Effector CD8-positive, alpha-beta T cell (primary cell): ENCODE results near the gene DGKD.

Source experiments
- DNase-seq: peaks from one replicate; lab custom pipeline; 2025; lab: John Stamatoyannopoulos, UW

The DGKD gene

DNA sequence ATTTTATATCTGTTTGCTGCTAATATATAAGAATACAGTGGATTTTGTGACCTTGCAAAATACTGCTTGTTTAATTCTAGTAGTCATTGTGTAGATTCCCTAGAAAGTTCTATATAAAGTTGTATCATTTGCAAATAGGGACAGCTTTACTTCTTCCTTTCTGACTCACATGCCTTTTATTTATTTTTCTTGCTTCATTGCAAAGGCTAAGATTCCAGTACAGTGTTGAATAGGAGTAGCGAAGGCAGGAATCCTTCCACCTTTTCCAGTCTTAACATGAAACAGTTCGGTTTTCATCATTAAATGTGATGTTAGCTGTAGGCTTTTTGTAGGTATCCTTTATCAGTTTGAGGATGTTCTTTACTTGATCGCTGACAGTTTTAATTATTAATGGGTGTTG is 58.1 kb downstream of the DGKD start:
- no peak for DNase-seq

DNA sequence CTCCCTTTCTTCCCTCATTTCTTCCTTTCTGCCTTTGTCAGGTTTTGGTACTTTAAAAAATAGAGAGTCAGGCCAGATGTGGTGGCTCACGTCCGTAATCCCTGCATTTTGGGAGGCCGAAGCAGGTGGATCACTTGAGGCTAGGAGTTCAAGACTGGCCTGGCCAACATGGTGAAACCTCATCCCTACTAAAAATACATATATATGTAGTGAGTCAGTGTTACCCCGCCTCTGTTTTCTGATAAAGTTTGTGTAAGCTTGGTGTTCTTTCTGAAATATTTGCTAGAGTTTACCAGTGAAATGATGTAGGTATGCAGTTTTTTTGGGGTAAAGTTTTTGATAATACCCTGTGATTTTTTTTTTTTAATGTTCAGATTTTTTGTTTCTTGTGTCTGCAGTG is 58.8 kb downstream of the DGKD start:
- no peak for DNase-seq

DNA sequence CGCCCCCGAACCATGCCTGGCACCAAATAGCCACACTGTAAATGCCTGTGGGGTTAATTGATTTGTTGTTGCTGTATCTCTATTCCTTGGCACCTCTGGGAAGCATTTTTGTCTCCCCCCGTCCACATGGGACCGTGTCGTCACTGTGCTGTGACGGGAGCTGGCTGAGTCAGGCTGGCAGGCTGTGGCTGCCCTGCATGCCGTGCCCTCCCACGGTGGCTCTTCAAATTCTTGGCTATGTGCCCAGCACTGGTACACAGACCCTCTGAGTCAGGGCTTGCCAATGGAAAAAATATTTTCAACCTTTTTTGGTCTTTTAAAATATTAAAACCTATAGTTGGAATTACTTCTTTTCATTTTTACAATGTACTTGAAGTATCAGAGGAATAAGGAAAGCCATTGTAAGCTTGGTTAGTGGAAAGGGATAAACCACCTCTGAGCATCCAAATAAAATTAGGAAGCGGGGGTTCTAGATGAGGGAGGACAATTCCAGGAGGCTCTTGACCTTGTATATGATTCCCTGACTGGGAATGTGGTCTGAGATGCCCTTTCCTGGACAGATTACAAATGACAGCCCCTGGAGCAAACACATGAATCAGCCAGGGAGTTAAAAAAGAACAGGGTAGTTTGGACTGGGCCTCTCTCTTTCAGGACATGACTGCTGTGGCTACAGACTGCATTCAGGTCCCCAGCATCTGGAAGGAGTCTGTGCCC is 59.4 kb downstream of the DGKD start:
- peak; percentile 49 for DNase-seq

DNA sequence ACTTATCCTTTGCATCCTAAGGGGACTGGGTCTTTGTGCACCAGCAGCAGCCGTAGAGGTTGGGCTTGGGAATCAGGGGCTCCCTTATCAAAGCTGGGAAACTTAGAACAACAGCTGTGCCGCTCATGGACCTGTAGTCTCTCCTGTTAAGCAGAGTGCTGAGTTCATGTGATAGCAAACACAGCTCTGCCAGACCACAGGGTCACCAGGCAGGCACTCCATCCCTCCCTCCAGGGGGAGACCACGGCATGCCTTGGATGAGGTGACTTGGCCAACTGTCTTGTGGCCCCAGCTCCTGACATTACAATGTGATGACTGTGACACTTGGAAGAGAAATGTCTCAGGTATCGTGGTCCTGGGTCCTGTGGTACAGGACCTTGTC is 60.0 kb downstream of the DGKD start:
- no peak for DNase-seq

DNA sequence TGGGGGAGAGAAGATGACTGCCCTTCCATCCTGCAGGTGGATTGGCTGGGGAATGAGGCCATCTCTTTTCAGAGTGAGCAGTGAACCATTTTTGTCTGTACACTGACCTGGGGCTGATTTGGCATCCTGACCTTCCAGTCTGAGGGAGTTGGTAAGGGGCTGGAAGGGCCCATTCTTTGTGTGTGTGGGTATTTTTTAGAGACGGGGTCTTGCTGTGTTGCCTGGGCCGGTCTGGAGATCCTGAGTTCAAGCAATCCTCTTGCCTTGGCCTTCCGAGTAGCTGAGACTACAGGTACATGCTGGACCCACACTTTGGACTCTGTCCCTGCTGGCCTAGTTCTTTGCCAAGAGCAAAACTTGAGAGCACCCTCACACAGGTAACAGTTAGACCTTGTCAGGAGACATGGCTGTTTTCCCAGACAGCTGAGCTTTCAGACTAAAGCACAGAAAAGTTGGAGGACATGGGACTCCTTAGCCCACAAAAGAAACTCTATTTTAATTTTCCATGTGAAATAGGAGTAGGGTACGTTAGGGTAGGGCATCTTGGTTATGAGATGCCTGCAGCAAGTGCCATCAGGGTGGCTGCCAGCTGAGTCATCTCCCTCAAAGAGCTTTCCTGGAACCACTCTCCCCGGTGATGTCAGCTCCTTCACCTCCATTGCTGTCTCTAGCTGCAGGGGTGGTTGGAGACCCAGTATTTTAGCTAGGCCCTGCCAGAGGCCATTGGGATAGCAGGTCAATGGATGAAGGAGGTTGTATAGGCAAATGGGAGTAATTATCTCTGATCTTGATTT is 60.7 kb downstream of the DGKD start:
- DNase-seq = no peak

DNA sequence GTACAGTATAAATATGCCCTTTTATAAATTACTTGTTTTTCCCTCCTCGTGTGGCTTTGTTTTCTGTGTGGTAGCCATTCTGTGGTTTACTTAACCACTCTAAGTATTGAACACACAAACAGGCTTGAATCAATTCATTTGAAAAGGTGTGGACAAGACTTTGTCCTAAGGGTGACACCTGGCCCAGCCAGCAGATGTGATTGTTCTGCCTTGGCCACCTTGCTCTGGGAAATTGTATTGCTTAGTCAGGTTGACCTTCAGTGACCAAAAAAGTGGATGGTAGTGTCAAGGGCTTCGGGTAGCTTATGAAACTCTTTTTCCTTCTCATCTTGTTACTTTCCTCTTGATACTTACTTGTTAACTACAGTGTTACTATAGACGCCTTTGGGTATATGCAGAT is 61.9 kb downstream of the DGKD start:
- no peak for DNase-seq

DNA sequence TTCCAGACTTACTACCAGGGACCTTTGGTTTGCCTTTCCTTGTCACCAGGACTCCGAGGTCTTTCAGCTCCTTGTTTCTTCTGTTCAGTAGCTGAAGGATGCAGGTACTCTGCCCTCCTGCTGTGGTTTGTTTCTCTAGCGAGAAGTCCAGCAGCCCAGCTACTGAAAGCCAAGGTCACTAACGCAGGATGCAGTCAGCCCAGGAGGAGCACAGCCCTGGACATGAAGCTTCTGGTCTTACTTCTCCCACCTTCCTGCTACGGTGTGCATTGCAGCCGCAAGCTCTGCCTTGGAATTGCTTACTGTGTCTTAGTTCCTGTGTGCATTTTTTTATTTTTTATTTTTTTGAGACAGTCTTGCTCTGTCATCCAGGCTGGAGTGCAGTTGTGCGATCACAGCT is 62.4 kb downstream of the DGKD start:
- DNase-seq = no peak

DNA sequence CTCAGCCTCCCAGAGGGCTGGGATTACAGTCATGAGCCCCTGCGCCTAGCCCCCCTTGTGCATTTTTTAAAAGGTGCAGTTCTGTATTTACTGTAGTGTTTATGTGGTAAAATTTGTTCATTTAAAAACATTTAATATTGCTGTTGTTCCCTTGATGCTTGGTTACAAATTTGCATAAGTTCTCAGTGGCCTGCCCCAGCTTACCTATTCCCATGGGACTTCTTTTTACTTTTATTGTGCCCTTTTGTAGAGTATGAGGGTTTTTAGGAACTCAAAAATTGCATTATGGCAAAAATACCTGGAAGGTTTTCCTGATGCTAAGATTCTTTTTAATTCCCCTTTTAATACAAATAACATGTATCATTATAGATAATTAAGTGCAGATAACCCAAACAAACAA is 63.0 kb downstream of the DGKD start:
- no peak for DNase-seq

DNA sequence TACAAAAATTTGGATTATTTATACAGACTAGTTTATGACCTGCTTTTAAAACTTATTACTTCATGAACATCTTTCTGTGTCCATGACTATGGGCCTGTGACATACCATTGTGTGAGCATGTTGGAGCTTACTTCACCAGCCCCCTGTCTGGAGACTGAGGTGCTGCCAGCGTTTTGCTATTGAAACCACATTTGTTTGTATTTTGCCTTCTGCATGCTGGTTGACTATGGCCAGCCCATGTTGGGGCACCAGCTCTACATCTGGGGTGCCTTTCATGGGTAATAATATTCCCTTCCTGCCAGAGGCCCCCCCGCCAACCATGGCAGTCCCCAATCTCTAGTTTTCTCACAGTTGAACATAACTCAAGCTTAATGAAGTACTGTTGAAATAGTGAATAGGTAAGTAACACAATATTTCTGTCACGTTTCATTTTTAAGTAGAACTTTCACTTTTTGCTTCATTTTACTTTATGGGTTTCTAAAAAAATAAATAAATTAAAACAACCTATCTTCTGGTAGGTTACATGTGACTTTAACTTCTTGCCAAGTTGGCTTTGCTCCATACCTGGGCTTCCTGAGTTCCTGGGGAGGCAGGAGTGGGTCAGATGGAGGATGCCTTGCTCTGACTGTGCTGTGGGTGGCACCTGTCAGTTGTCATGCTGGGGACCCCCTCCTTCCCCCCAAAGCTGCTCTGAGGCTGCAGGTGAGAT is 63.9 kb downstream of the DGKD start:
- no peak for DNase-seq

DNA sequence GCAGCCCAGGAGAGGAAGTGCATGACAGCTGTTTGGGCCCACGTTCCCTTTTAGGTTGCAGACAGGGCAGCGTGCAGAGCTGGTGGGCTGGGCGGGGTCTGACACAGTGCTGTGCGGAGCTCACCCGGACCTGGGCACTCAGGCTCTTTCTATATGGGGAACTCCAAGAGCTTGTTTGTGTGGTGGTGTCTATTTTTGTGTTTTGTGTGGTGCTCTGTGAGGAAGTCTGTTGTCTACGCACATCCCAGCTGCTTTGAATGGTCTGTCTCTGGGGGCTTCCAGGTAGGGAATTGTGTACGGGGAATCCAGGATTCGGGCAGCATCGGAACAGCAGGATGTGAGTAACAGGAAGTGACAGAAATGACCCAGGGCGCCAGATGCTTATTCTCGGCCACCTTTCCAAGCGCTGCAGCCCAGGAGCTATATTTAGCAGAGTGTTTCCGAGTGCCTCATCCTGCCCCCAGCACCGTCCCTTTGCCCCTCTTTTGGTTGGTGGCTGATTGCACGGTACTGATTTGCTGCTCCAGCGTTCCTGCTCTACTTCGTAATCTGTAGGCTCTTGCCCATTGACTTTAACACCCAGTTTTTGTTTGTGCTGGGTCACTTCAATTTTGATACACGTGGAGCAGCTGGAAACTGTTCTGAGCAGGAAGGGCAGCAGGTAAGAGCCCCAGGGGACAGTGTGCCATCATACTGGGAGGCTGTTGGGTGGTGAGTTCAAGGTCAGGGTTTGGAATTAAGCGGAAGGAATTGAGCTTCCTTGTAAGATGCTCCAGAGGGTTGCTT is 64.7 kb downstream of the DGKD start:
- no peak for DNase-seq

DNA sequence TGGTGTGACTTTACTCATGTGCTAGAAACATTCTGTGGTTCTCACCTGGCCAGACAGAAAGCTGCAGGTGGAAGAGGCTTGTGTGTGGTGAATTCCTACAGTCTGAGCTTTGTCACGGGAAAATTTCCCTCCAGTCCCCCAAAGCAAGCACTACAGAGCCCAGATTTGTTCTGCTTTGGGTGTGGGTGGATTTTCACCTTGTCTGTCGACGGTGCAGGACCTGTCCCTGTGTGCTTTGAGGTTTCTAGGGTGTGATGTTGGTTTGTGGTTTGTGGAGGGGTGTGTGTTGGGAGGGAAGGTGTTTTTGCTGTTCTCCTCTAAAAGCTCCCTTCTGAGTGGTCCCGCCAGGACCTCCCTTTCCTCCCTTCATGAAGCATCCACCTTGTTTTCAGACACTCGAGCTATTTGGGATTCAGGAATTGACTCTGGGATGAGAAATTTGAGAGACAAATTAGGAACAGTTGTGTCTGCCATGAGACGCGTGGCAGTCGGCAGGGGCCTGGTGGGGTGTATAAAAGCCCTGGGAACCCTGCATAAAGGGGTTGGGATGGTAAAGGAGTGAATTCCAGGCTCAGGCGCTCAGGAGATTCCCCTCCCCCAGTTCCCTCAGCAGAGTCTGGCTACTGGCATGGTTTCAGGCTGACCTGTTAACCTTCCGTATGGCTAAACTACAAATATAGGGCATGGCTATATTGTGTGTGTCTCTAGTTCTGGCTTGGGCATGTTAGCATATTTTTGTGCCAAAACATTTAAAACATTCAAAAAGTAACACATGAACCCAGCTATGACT is 65.5 kb downstream of the DGKD start:
- peak; percentile 24 for DNase-seq

DNA sequence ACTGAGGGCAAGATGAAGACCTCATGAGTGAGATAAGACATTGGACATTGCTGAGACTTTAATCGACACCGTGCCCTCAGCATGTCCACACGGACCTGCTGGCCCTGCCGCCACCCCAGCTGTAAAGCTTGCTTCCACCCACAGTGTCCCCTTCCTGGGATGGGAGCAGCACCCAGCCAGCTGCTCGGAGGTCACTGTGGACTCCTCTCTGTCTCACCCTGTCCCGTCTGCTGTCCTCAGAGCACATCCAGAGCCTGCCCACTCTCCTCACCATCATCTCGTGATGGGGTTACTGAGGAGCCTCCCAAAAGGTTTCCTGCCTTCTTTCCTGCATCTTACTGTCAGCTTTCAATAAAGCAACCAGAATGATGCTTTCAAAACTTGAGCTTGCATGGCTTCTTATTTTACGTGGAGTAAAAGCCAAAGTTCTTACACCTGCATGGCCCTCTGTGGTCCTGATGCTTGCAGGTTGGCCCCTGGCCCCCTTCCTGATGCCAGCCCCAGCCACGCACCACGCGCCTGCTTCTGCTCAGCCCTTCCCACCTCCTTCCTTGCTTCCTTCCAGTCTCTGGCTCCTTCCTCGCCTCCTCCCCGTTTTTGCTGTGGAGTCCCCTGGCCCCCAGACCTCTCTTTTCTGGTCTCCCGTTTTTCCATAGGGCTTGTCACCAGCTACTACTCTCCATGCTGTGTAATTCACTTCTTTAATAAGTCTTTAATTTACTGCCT is 67.0 kb downstream of the DGKD start:
- DNase-seq = no peak

DNA sequence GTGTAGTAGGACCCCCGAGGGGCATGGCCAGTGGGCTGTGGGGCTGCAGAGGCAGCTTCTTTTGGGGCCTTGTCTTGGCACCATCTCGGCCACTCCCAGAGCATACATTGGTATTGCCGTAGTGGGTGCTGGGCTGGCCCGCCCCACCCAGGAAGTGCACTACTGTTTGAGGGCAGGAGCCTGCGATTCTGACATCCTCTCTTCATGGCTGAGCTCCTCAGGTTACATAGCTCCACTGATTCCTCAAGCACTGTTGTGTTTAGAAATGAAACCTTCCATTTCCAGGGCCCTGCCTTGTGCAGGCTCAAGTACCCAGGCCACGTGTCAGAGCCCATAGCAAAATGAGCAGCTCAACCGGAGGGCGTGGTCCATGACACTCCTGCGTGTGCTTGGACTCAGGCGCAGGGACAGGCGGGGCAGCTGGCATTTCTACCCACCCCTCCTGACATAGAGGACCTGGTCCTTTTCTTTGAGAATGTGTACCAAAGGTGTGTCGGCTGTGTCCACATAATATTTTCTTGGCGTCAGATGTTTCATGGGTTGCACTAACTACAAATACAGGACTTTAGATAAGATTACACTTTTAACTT is 67.9 kb downstream of the DGKD start:
- peak; percentile 31 for DNase-seq

DNA sequence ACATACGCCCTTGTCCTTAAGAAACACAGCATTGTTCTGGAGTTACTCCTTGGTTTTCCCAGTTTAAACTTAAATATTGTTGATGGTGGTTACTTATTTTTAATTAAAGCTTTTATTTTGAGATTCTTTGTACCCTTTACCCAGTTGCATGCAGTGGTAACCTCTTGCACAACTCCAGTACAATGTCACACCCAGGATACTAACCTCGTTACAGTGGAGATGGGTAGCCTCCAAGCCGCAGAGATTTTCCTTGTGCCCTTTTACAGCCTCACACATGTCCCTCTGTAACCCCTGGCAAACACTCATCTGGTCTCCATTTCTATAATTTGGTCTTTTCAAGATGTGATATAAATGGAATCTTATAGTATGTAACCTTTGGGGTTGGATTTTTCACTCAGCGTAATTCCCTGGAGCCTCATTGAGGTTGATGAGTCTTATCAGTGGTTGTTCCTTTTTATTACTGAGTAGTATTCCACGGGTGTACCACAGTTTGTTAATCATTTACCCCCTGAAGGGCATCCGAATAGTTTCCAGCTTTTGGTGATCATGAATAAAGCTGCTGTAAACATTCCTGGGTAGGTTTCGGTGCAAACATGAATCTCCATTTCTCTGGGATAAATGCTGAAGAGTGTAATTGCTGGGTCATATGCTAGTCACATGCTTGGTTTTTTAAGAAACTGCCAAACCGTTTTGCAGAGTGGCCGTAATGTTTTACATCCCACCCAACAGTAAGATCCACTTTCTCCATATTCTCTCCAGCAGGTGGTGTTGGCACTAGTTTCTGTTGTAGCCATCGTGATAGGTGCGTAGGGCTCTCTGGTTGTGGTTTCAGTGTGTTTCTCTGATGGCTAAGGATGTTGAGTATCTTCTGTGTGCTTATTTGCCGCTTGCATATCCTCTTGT is 68.6 kb downstream of the DGKD start:
- DNase-seq = no peak

DNA sequence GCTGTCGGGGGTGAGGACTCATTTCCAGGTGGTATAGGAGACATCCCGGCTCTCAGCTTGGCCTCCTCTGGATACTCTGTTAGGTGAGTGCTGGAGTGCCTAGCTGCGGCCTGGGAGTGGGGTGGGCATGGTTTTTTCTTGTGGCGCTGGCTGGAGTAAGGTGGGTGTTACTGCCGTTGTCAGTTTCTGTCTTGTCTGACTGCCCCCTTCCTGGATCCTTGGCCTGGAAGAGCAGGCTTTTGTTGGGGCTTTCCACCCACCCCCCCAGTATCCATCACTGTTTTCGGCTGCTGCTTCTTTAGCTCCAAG is 69.2 kb downstream of the DGKD start:
- no peak for DNase-seq

DNA sequence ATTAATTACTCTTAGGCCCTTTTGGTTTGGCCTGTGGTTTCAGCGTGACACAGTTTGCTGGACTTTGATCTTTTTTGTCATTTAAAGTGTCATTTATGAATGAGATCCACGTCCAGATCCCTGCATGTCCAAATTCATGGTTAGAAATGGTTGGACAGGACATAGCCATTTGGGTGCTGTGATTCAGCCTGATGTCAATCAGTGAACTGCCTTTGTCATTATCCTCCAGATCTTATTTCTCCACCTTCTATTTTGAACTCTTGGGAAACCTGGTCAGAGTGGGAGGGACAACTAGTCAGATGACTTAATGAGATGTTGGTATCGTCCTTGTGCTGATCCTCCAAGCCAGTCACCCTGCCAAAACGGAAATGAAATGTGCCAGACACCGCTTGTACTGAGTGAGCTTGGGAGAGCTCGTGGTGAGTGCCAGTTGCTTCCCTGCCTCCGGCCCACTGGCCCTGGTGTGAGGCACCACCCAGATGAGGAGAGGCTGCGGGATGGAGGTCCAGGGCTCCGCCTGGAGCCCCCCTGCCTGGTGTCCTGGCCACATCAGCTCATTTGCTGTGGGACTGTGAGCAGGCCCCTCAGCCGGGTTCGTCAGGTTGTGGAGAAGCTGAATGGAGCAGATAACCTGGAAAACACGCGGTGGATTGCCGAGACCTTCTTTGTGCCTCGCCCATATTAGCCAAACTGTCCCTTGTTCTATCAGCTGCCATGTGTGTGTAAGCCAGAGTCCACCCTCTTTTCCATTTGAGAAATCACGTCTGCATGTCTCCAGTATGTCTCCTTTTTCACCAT is 70.1 kb downstream of the DGKD start:
- no peak for DNase-seq

DNA sequence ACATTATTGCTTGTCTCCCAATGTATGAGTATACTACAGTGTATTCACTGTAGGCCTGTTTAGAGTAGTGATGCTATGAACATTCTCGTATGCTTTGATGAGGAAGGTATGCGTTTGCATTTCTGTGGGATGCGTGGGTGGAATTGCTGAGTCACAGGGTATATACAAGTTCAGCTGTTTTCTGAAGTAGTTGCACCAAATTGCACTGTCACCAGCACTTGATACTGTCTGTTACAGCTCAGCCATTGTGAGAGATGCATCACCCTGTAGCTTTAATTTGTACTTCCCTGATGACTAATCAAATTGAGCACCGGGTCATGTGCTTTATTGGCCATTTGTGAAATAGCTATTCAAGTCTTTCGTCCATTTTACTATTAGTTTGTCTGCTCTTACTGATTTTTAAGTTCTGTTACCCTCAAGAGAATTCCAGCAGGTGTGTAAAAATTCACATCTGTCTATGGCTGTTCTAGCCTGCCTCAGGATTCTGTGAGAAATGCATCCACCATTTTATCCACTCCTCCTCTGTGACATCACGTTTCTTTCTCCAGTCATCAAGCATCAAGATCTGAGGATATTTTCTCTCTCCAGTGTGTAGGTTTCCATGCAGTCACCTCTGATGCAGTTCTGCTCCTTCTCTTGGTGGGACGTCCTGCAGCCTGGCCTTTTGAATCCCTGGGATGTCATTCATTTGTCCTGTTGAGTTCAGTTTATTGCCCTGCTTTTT is 72.5 kb downstream of the DGKD start:
- no peak for DNase-seq

DNA sequence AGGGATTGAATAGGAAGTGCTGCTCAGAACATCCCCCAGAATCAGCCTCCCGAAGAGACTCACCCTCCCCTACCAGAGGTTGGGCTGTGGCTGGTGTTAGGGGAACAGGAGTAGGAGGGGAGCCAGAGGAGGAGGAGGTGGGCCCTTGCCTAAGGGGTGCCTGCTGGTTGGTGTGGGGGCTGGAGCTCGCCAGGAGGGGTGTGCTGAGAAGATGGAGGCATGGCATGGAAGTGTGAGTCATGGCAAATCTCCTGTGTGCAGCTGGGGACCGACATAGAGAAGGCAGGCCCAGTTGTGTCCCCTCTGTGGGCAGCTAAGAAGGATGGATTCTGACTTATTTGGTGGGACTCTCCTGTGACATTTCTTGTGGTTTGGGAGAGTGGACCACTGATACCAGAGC is 73.7 kb downstream of the DGKD start:
- no peak for DNase-seq
